Epithelial cell of proximal tubule (primary cell): Measurements from ENCODE around the gene EPB41L1. TPM values are rescaled to one million over a fixed set of nuclear protein-coding genes. Genes with fewer than 3 reads are reported as not detected.
"Not testable (repeated sequence)": the region's sequence is repeated elsewhere in the genome, so short reads cannot be mapped to it uniquely, and the experiment has no call there.

ENCODE experiments used
- DNase-seq: peaks from one replicate; pipeline ENCODE4 v3.0.0-alpha.2; 2011; ENCODE audit warnings: low read depth
- H3K4me3 ChIP-seq: 2 replicates; pipeline ENCODE4 v1.5.1; 2011; ENCODE audit warnings: low read depth, mild to moderate bottlenecking, low read length
- CTCF ChIP-seq: conservative IDR thresholded peaks from 2 replicates; pipeline ENCODE4 v1.5.1; 2012; ENCODE audit warnings: low read depth, mild to moderate bottlenecking, low read length
- total RNA-seq: library from RNA; depleted of rRNA; stranded (reverse); fragments of >200 nt; gene quantifications from 2 replicates; pipeline ENCODE4 v1.2.3, GENCODE V29; 2015

EPB41L1 gene
- total RNA-seq, 1 donor from 2014 or later = 17.4 TPM

- no peak overlapping the region for H3K4me3 ChIP-seq
- no peak for TF ChIP-seq CTCF
- DNase-seq = no peak
Measured at GRCh38 chr20:36133821-36134220, 20.7 kb upstream of the EPB41L1 start.

- no peak overlapping the region for H3K4me3 ChIP-seq
- TF ChIP-seq CTCF = no peak
- DNase-seq = no peak
Measured at GRCh38 chr20:36135159-36135558, 19.4 kb upstream of the EPB41L1 start.

- no peak overlapping the region for H3K4me3 ChIP-seq
- no peak for TF ChIP-seq CTCF
- no peak for DNase-seq
Measured at GRCh38 chr20:36135821-36136220, 18.7 kb upstream of the EPB41L1 start.

GRCh38 chr20:36137313-36137712 lies 17.2 kb upstream of the EPB41L1 start:
- DNase-seq, H3K4me3 ChIP-seq: not testable (repeated sequence)

- no peak overlapping the region for H3K4me3 ChIP-seq
- no peak for DNase-seq
- no peak for TF ChIP-seq CTCF
Measured at GRCh38 chr20:36141310-36141709, 13.2 kb upstream of the EPB41L1 start.

GRCh38 chr20:36144336-36144735 lies 10.2 kb upstream of the EPB41L1 start:
- no peak for TF ChIP-seq CTCF
- H3K4me3 ChIP-seq = no peak overlapping the region
- DNase-seq = no peak

- no peak for TF ChIP-seq CTCF
- no peak overlapping the region for H3K4me3 ChIP-seq
- no peak for DNase-seq
Measured at GRCh38 chr20:36145877-36146707, 8.4 kb upstream of the EPB41L1 start.
